Heart right ventricle (tissue), 16 donors: ENCODE measurements around the gene RPL37. TPM values are rescaled to one million over a fixed set of nuclear protein-coding genes. Genes with fewer than 3 reads are reported as not detected.

Experiments
- ATAC-seq, 8 donors: fragments of 200-7000 bp; cut with Tn5 transposase; one replicate each; pipeline ENCODE4 v1.9.1; 2020; ENCODE audit warnings: mild to moderate bottlenecking in 8 of 8, moderate library complexity in 8 of 8, moderate number of reproducible peaks in 1 of 8
- DNase-seq, 2 donors: peaks; one replicate each; pipeline ENCODE4 v3.0.0-alpha.2; 2020
- H3K27ac ChIP-seq, 10 donors: fragments of 200-600 bp; sonication (generic) in 2 of 10; one replicate each; pipeline versions ENCODE4 v1.5.0 to v1.8.0; 2020 to 2022; ENCODE audit warnings: mild to moderate bottlenecking in 3 of 10
- H3K27me3 ChIP-seq, 7 donors: fragments of 200-600 bp; one replicate each; pipeline ENCODE4 v1.8.0; 2021 to 2022; ENCODE audit warnings: mild to moderate bottlenecking in 2 of 7
- H3K36me3 ChIP-seq, 9 donors: fragments of 200-600 bp; sonication (generic) in 1 of 9; one replicate each; pipeline versions ENCODE4 v1.5.0 to v1.8.0; 2020 to 2022; ENCODE audit warnings: mild to moderate bottlenecking in 2 of 9
- H3K4me1 ChIP-seq, 9 donors: fragments of 200-600 bp; sonication (generic) in 1 of 9; one replicate each; pipeline versions ENCODE4 v1.5.0 to v1.8.0; 2020 to 2022; ENCODE audit warnings: mild to moderate bottlenecking in 4 of 9
- H3K4me3 ChIP-seq, 10 donors: fragments of 200-600 bp; sonication (generic) in 2 of 10; one replicate each; pipeline versions ENCODE4 v1.5.0 to v1.8.0; 2020 to 2022; ENCODE audit warnings: mild to moderate bottlenecking in 7 of 10, moderate library complexity in 2 of 10
- H3K9me3 ChIP-seq, 11 donors: fragments of 200-600 bp in 10 of 11; sonication (generic) in 2 of 11; one replicate each; pipeline versions ENCODE4 v1.5.0 to v1.8.0; 2013 to 2022; ENCODE audit warnings: mild to moderate bottlenecking in 2 of 11, control low read depth in 1 of 11, moderate library complexity in 1 of 11
- WGBS, 2 donors: extraction: QIAGEN DNeasy Blood & Tissue Kit; methylation state at CpG; one replicate each; pipeline ENCODE4 v1.1.7; 2013; ENCODE audit warnings: inconsistent platforms in 1 of 2; 5-methylcytosine and 5-hydroxymethylcytosine counted together
- intact Hi-C, 10 donors: fragments of 100-400 bp; cut with DNase I; formaldehyde crosslinking; loops; one replicate each; pipeline versions ENCODE4 v1.11.1 to v1.14.2; 2022
- polyA plus RNA-seq, 2 donors: library from polyadenylated mRNA; stranded (reverse); fragments of 200-250 nt; gene quantifications; one replicate each; pipeline ENCODE4 v1.2.3, GENCODE V29; 2013
- total RNA-seq, 10 donors: library from RNA; stranded (reverse); fragmentation: NEBNext Ultra II Directional in 3 of 10; extraction: Animal tissue kit (Norgen Biotek cat#: 25700) in 3 of 10; gene quantifications; one replicate each; pipeline versions ENCODE4 v1.2.1 to v1.2.4, GENCODE V29; 2021 to 2023
- TF ChIP-seq, protein P1 (sequence below), 9 donors: fragments of 200-600 bp; sonication (generic) in 2 of 9; IDR thresholded peaks; one replicate each; pipeline versions ENCODE4 v1.5.0 to v1.8.0; 2021 to 2022; ENCODE audit warnings: antibody characterized with exemption in 9 of 9, mild to moderate bottlenecking in 5 of 9, moderate library complexity in 1 of 9
- donor health status: Arrhythmogenic right ventricular cardiomyopathy.
- donor health status: ischemic (EF 13 %, LVEDD 7.1; RV severe dilation, severe dysfunction).
- donor health status: healthy with polysubstance abuse.
- donor health status: DM: no; HTN: yes; CAD: no.
- donor health status: DM: no; HTN: no; CAD: no.
- donor health status: ischemic (EF 25% LVEDD 6.9; RV normal size, moderate dysfunction).
- donor health status: ischemic (EF 25% LVEDD 5.7; RV mildly dilated, moderate dysfunction).
- donor health status: healthy.
- donor health status: DM: yes; HTN: yes; CAD: no.
- donor health status: Ischemic cardiomyopathy.
- donor health status: ischemic (EF 35%, LVEDD 5.7; RV mildly dilated, moderate dysfunction).
- donor health status: nonischemic (EF 11% LVEDD 7.7; RV severe dilation, severe dysfunction).
- donor health status: DM: yes; HTN: yes; CAD: no.
- donor health status: PGD.
- donor health status: ischemic (EF 29% LVEDD 5.4; RV normal size, mild dysfunction).
- donor health status: nonischemic (EF 23%, LVEDD 6.1; RV moderate dilation, normal function).

Gene RPL37
- total and polyA plus RNA-seq, 12 donors = 530 to 1,864 (median 597) TPM

DNA sequence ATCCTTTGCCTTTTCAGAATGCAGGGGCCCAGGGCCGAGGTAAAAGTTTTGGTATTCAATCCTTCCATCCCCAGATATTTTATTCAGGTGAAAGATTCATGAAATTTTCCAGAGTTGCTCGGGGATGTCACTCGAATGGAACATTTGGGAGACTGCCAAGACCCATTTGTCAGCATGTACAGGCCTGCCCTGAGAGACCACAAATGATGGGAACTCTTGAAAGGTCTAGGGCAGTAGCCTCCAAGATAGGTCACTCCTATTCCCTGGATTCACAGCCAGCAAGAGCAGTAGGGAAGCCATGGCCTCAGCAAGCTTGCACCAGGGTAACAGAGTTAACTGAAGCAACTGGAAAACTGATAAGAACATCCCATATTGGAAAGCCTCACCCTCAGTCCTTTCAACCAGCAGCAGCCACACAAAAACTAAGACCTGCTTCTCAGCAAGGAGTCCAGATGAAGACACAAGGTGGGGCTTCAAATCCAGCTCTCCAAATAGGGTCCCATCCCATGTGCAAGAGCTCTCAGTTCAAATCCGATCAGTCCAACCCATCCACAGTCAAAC is 18.7 kb upstream of the RPL37 start:
- H3K27ac ChIP-seq = no peak overlapping the region
- TF ChIP-seq, protein P1, sequence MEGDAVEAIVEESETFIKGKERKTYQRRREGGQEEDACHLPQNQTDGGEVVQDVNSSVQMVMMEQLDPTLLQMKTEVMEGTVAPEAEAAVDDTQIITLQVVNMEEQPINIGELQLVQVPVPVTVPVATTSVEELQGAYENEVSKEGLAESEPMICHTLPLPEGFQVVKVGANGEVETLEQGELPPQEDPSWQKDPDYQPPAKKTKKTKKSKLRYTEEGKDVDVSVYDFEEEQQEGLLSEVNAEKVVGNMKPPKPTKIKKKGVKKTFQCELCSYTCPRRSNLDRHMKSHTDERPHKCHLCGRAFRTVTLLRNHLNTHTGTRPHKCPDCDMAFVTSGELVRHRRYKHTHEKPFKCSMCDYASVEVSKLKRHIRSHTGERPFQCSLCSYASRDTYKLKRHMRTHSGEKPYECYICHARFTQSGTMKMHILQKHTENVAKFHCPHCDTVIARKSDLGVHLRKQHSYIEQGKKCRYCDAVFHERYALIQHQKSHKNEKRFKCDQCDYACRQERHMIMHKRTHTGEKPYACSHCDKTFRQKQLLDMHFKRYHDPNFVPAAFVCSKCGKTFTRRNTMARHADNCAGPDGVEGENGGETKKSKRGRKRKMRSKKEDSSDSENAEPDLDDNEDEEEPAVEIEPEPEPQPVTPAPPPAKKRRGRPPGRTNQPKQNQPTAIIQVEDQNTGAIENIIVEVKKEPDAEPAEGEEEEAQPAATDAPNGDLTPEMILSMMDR (IDR thresholded peaks at IDR 0.05) = no peak
- no peak for DNase-seq
- no peak for ATAC-seq
- intact Hi-C loops = no loop called here
- H3K4me1 ChIP-seq = peaks cover 0 to 10% (median 0%) of the 10 kb centered on the region in 9 donors
- no peak overlapping the region for H3K4me3 ChIP-seq
- H3K36me3 ChIP-seq = peaks cover 0 to 66% (median 5%) of the 10 kb centered on the region in 9 donors
- H3K27me3 ChIP-seq = no peaks in the 10 kb centered on the region
- WGBS, 2 donors = 68 to 71% methylated on average over 4 of the region's 4 CpGs
- peaks cover 0 to 5% (median 0%) of the 10 kb centered on the region in 11 donors for H3K9me3 ChIP-seq

DNA sequence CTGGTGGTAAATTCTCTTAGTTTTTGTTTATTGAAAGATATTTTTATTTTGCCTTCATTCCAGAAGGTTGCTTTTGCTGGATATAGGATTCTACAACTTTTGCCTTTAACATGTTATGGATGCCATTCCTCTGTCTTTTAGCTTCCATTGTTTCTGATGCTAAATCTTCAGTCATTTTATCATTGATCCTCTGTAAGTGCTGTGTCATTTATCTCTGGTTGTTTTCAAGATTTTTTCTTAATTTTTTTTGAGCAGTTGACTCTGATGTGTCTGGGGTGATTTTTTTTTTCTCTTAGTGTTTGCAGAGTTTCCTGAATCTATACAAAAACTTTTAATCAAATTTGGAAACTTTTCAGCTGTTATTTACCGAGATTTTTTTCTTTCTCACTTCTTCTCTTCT is 12.5 kb upstream of the RPL37 start:
- H3K9me3 ChIP-seq = no peaks in the 10 kb centered on the region
- 91 to 92% methylated on average over 1 of the region's 1 CpG for WGBS, 2 donors
- no peak for ATAC-seq

DNA sequence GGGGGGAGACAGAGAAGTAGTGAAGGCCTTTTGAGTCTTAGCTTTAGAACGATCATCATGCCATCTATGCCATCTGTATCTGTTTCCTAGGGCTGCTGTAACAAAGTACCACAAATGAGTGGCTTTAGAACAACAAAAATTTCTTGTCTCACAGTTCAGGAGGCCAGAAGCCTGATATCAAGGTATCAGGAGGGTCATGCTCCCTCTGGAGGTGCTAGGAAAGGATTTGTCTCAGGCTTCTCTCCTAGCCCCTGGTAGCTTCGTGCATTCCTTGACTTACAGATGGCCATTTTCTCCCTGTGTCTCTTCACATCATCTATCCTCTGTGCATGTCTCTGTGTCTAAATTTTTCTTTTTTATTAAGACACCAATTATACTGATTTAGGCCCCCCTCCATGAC is 11.3 kb upstream of the RPL37 start:
- intact Hi-C loops = no loop called here
- ATAC-seq = no peak
- Histone ChIP-seq H3K4me3 (no peak overlapping the region), H3K27ac (no peak overlapping the region), H3K27me3 (no peaks in the 10 kb centered on the region), H3K9me3 (no peaks in the 10 kb centered on the region), H3K4me1 (peaks cover 0 to 34% (median 14%) of the 10 kb centered on the region in 9 donors), H3K36me3 (peaks cover 0 to 42% (median 0%) of the 10 kb centered on the region in 9 donors)
- TF ChIP-seq, protein P1 (IDR thresholded peaks at IDR 0.05) = no peak
- WGBS, 2 donors = 72 to 95% methylated on average over 2 of the region's 2 CpGs
- DNase-seq = no peak

More for the DNA sequence above, 12.5 kb upstream of the RPL37 start:
- Histone ChIP-seq H3K4me3 (no peak overlapping the region), H3K27me3 (no peaks in the 10 kb centered on the region), H3K4me1 (peaks cover 0 to 29% (median 11%) of the 10 kb centered on the region in 9 donors), H3K27ac (no peak overlapping the region), H3K36me3 (peaks cover 0 to 54% (median 4%) of the 10 kb centered on the region in 9 donors)
- no peak for DNase-seq
- intact Hi-C loops = no loop called here
- TF ChIP-seq, protein P1 (IDR thresholded peaks at IDR 0.05) = no peak

DNA sequence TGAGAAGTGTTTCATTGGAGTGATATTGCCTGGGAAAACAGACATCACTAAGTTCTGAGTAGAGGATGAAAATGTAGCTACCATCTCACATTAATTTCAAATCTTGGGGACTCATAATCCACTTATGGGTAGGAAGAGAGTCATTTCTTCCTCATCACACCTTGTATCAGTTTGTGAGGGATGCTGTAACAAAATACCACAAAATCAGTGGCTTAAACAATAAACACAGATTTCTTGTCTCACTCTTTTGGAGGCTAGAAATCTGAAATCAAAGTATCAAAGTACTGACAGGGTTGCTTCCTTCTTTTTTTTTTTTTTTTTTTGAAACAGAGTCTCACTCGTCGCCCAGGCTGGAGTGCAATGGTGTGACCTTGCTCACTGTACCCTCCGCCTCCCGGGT is 9.5 kb upstream of the RPL37 start:
- Histone ChIP-seq H3K27me3 (no peaks in the 10 kb centered on the region), H3K4me1 (peaks cover 0 to 38% (median 17%) of the 10 kb centered on the region in 9 donors), H3K36me3 (peaks cover 0 to 29% (median 0%) of the 10 kb centered on the region in 9 donors), H3K4me3 (no peak overlapping the region), H3K27ac (no peak overlapping the region), H3K9me3 (no peaks in the 10 kb centered on the region)
- intact Hi-C loops = loop anchor here in 2 of 10 donors (5.0 kb wide), 1 partner anchor 33 kb away; no protein-coding TSS in a partner anchor
- 90 to 93% methylated on average over 4 of the region's 4 CpGs for WGBS, 2 donors
- no peak for DNase-seq
- TF ChIP-seq, protein P1 (IDR thresholded peaks at IDR 0.05) = no peak
- ATAC-seq = no peak
